Vagina (tissue), 2 donors: ENCODE data around the gene PDPR.
"Not testable (repeated sequence)": the region's sequence is repeated elsewhere in the genome, so short reads cannot be mapped to it uniquely, and the experiment has no call there.

Experiments used
- CTCF ChIP-seq, 3 experiments: fragments of 450-650 bp in 2 of 3; fragments of 200-600 bp in 1 of 3; sonication (generic) in 1 of 3; IDR thresholded peaks; one replicate each; pipeline ENCODE4 v1.5.1; 2017 to 2019; ENCODE audit warnings: antibody characterized with exemption in 3 of 3, mild to moderate bottlenecking in 2 of 3, moderate library complexity in 2 of 3
- POLR2A ChIP-seq, 2 donors: fragments of 450-650 bp; IDR thresholded peaks; one replicate each; pipeline ENCODE4 v1.6.1; 2017; ENCODE audit warnings: antibody characterized with exemption in 2 of 2, mild to moderate bottlenecking in 2 of 2, moderate library complexity in 2 of 2
- POLR2AphosphoS5 ChIP-seq, 2 donors: sonication (generic); formaldehyde crosslinking; IDR thresholded peaks; one replicate each; pipeline ENCODE4 v1.9.0; 2017; ENCODE audit warnings: antibody characterized with exemption in 2 of 2, mild to moderate bottlenecking in 2 of 2, low read depth in 1 of 2; ENCODE audit not compliant: insufficient read depth in 1 of 2

GRCh38 chr16:70196683-70197300 is 82.7 kb downstream of the PDPR start:
- TF ChIP-seq POLR2A (IDR thresholded peaks at IDR 0.05); CTCF (IDR thresholded peaks at IDR 0.05); POLR2AphosphoS5 (IDR thresholded peaks at IDR 0.05; ENCODE audit: insufficient read depth in 1 of 2, low read depth in 1 of 2): not testable (repeated sequence)
